Measurements from ENCODE around the gene NAALADL2.
"Not testable (repeated sequence)": the region's sequence is repeated elsewhere in the genome, so short reads cannot be mapped to it uniquely, and the experiment has no call there.

Gene NAALADL2

GRCh38 chr3:175270866-175271265 is 411.7 kb downstream of the NAALADL2 start:
- Histone ChIP-seq H2AFZ (ENCODE audit: low read depth, low read length, severe bottlenecking) (no peak overlapping the region), H3K9me2 (replicated peaks; ENCODE audit: insufficient read depth, low read length) (no peaks in the 10 kb centered on the region), H3F3A (ENCODE audit: insufficient read depth) (no peaks in the 10 kb centered on the region), H3K4me3 (ENCODE audit: insufficient read depth, low read length, poor library complexity, severe bottlenecking) (no peak overlapping the region), H4K20me1 (ENCODE audit: low read depth, low read length) (no peaks in the 10 kb centered on the region), H3K27me3 (ENCODE audit: low read length) (no peaks in the 10 kb centered on the region), H3K36me3 (ENCODE audit: low read length) (no peaks in the 10 kb centered on the region), H3K9ac (ENCODE audit: low read length) (no peak overlapping the region), H3K27ac (ENCODE audit: low read depth, low read length) (no peak overlapping the region), H3K9me3 (ENCODE audit: insufficient read depth, low read length) (no peaks in the 10 kb centered on the region), H3K4me2 (ENCODE audit: low read depth, low read length, poor library complexity, severe bottlenecking) (no peak overlapping the region), H3K79me2 (ENCODE audit: insufficient read depth, low read length) (no peaks in the 10 kb centered on the region)
- TF ChIP-seq CTCF (IDR thresholded peaks at IDR 0.05; ENCODE audit: insufficient read depth, low read length, poor library complexity, severe bottlenecking) = no peak
- TF ChIP-seq EZH2phosphoT487 (conservative IDR thresholded peaks at IDR 0.05; ENCODE audit: low read length) = no peak

GRCh38 chr3:175271465-175271864 is 412.3 kb downstream of the NAALADL2 start:
- H2AFZ ChIP-seq (ENCODE audit: low read depth, low read length, severe bottlenecking); H3F3A ChIP-seq (ENCODE audit: insufficient read depth); H3K36me3 ChIP-seq (ENCODE audit: low read length); H3K4me2 ChIP-seq (ENCODE audit: low read depth, low read length, poor library complexity, severe bottlenecking); H3K27ac ChIP-seq (ENCODE audit: low read depth, low read length); H3K4me3 ChIP-seq (ENCODE audit: insufficient read depth, low read length, poor library complexity, severe bottlenecking); H3K79me2 ChIP-seq (ENCODE audit: insufficient read depth, low read length); H4K20me1 ChIP-seq (ENCODE audit: low read depth, low read length); H3K9me2 ChIP-seq (replicated peaks; ENCODE audit: insufficient read depth, low read length); H3K27me3 ChIP-seq (ENCODE audit: low read length); H3K9ac ChIP-seq (ENCODE audit: low read length); H3K9me3 ChIP-seq (ENCODE audit: insufficient read depth, low read length): not testable (repeated sequence)

- H4K20me1 ChIP-seq (ENCODE audit: low read depth, low read length) = no peaks in the 10 kb centered on the region
- no peak overlapping the region for H3K27ac ChIP-seq (ENCODE audit: low read depth, low read length)
- H3K4me3 ChIP-seq (ENCODE audit: insufficient read depth, low read length, poor library complexity, severe bottlenecking) = no peak overlapping the region
- H3F3A ChIP-seq (ENCODE audit: insufficient read depth) = no peaks in the 10 kb centered on the region
- no peak for TF ChIP-seq EZH2phosphoT487 (conservative IDR thresholded peaks at IDR 0.05; ENCODE audit: low read length)
- no peak for TF ChIP-seq CTCF (IDR thresholded peaks at IDR 0.05; ENCODE audit: insufficient read depth, low read length, poor library complexity, severe bottlenecking)
- H3K9me3 ChIP-seq (ENCODE audit: insufficient read depth, low read length) = no peaks in the 10 kb centered on the region
- no peaks in the 10 kb centered on the region for H3K79me2 ChIP-seq (ENCODE audit: insufficient read depth, low read length)
- no peaks in the 10 kb centered on the region for H3K27me3 ChIP-seq (ENCODE audit: low read length)
- H3K36me3 ChIP-seq (ENCODE audit: low read length) = no peaks in the 10 kb centered on the region
- no peak overlapping the region for H3K9ac ChIP-seq (ENCODE audit: low read length)
- no peak overlapping the region for H2AFZ ChIP-seq (ENCODE audit: low read depth, low read length, severe bottlenecking)
- peak overlapping the region; percentile 17 for H3K4me2 ChIP-seq (ENCODE audit: low read depth, low read length, poor library complexity, severe bottlenecking)
- H3K9me2 ChIP-seq (replicated peaks; ENCODE audit: insufficient read depth, low read length) = no peaks in the 10 kb centered on the region
Observed at GRCh38 chr3:175272392-175272791, 413.3 kb downstream of the NAALADL2 start.

GRCh38 chr3:175273573-175273972 is 414.4 kb downstream of the NAALADL2 start:
- no peaks in the 10 kb centered on the region for H3F3A ChIP-seq (ENCODE audit: insufficient read depth)
- peak overlapping the region; percentile 30 for H3K4me2 ChIP-seq (ENCODE audit: low read depth, low read length, poor library complexity, severe bottlenecking)
- no peaks in the 10 kb centered on the region for H3K27me3 ChIP-seq (ENCODE audit: low read length)
- peak overlapping the region; percentile 12; the same call in 1 of the 2 replicates for H3K27ac ChIP-seq (ENCODE audit: low read depth, low read length)
- no peaks in the 10 kb centered on the region for H3K36me3 ChIP-seq (ENCODE audit: low read length)
- no peaks in the 10 kb centered on the region for H3K79me2 ChIP-seq (ENCODE audit: insufficient read depth, low read length)
- no peaks in the 10 kb centered on the region for H3K9me3 ChIP-seq (ENCODE audit: insufficient read depth, low read length)
- no peaks in the 10 kb centered on the region for H4K20me1 ChIP-seq (ENCODE audit: low read depth, low read length)
- H3K9ac ChIP-seq (ENCODE audit: low read length) = no peak overlapping the region
- TF ChIP-seq CTCF (IDR thresholded peaks at IDR 0.05; ENCODE audit: insufficient read depth, low read length, poor library complexity, severe bottlenecking) (no peak), EZH2phosphoT487 (conservative IDR thresholded peaks at IDR 0.05; ENCODE audit: low read length) (no peak)
- H2AFZ ChIP-seq (ENCODE audit: low read depth, low read length, severe bottlenecking) = no peak overlapping the region
- H3K9me2 ChIP-seq (replicated peaks; ENCODE audit: insufficient read depth, low read length) = no peaks in the 10 kb centered on the region
- no peak overlapping the region for H3K4me3 ChIP-seq (ENCODE audit: insufficient read depth, low read length, poor library complexity, severe bottlenecking)
